ENCODE data around the gene APBA3. TPM values are rescaled to one million over a fixed set of nuclear protein-coding genes. Genes with fewer than 3 reads are reported as not detected.

APBA3 gene
- total RNA-seq, 2 experiments from 2014 or later: 21.4 to 21.9 TPM

Other genes with a start within 250 kb of the APBA3 start
- 1 to 10 TPM; 1.2 to 2.2 TPM for gene TEKTIP1, start 222.5 kb downstream of the APBA3 start, total RNA-seq
- gene MFSD12, start 204.1 kb downstream of the APBA3 start, total RNA-seq: 10 to 100 TPM; 73.2 to 76.1 TPM
- 10 to 100 TPM; 37.1 to 41.6 TPM for gene HMG20B, start 188.7 kb downstream of the APBA3 start, total RNA-seq
- gene GIPC3, start 176.2 kb downstream of the APBA3 start, total RNA-seq: under 1 TPM; 0.32 to 0.43 TPM
- gene TBXA2R, start 154.8 kb downstream of the APBA3 start, total RNA-seq: 1 to 10 TPM; 2.8 to 3.1 TPM
- 10 to 100 TPM; 33.0 to 34.4 TPM for gene CACTIN, start 134.9 kb downstream of the APBA3 start, total RNA-seq
- 10 to 100 TPM; 12.9 to 14.8 TPM for gene PIP5K1C, start 61.2 kb downstream of the APBA3 start, total RNA-seq
- gene TJP3, start 53.3 kb downstream of the APBA3 start, total RNA-seq: under 1 TPM; 0.24 to 0.39 TPM
- gene MRPL54, start 990 bp upstream of the APBA3 start, total RNA-seq: 10 to 100 TPM; 76.9 to 81.5 TPM
- gene RAX2, start 10.5 kb upstream of the APBA3 start, total RNA-seq: not detected
- 10 to 100 TPM; 32.1 to 33.8 TPM for gene MATK, start 24.7 kb upstream of the APBA3 start, total RNA-seq
- gene ZFR2, start 107.3 kb upstream of the APBA3 start, total RNA-seq: under 1 TPM; 0.54 to 0.84 TPM
- gene ATCAY, start 119.0 kb upstream of the APBA3 start, total RNA-seq: not detected
- not detected for gene NMRK2, start 171.4 kb upstream of the APBA3 start, total RNA-seq
- gene DAPK3, start 209.4 kb upstream of the APBA3 start, total RNA-seq: 10 to 100 TPM; 31.6 to 32.2 TPM
- 1,000 to 10,000 TPM; 3,340 to 3,392 TPM for gene EEF2, start 223.8 kb upstream of the APBA3 start, total RNA-seq
- 10 to 100 TPM; 24.0 to 26.3 TPM for gene PIAS4, start 246.0 kb upstream of the APBA3 start, total RNA-seq